DMS 273 treated with DMSO at 0.1 percent for 48 hours (cell line): ENCODE data around the gene NLGN4X.

Source experiments
- DNase-seq: peaks from one replicate; lab custom pipeline; 2025; lab: John Stamatoyannopoulos, UW

Gene NLGN4X

GRCh38 chrX:6228720-6229119 lies at the start of gene NLGN4X:
Gene NLGN4X, minus strand, starts transcription at chrX:6228867. Its CDS starts 77,401 bp downstream, at chrX:6151466.
- DNase-seq, result no peak

- DNase-seq, result no peak
Observed at GRCh38 chrX:6266041-6266440, 37.4 kb upstream of the NLGN4X start.

GRCh38 chrX:6262959-6263358 lies 34.3 kb upstream of the NLGN4X start:
- no peak for DNase-seq

- DNase-seq, result no peak
Observed at GRCh38 chrX:6257025-6257424, 28.4 kb upstream of the NLGN4X start.

GRCh38 chrX:6244666-6245065 lies 16.0 kb upstream of the NLGN4X start:
- no peak for DNase-seq

- no peak for DNase-seq
Observed at GRCh38 chrX:6238576-6238975, 9.9 kb upstream of the NLGN4X start.

GRCh38 chrX:6227935-6228334 lies 732 bp downstream of the NLGN4X start:
- DNase-seq, result no peak

- DNase-seq, result no peak
Observed at GRCh38 chrX:6227453-6227835, 1.2 kb downstream of the NLGN4X start.

GRCh38 chrX:6226596-6227452 lies 1.8 kb downstream of the NLGN4X start:
- DNase-seq, result no peak

- no peak for DNase-seq
Observed at GRCh38 chrX:6225911-6226595, 2.6 kb downstream of the NLGN4X start.

GRCh38 chrX:6225288-6225910 lies 3.3 kb downstream of the NLGN4X start:
- no peak for DNase-seq

- no peak for DNase-seq
Observed at GRCh38 chrX:6223516-6223915, 5.2 kb downstream of the NLGN4X start.

- DNase-seq, result no peak
Observed at GRCh38 chrX:6210230-6210629, 18.4 kb downstream of the NLGN4X start.

GRCh38 chrX:6203462-6204215 lies 25.0 kb downstream of the NLGN4X start:
- DNase-seq, result no peak

- no peak for DNase-seq
Observed at GRCh38 chrX:6199486-6199885, 29.2 kb downstream of the NLGN4X start.

- DNase-seq, result no peak
Observed at GRCh38 chrX:6187256-6187655, 41.4 kb downstream of the NLGN4X start.

GRCh38 chrX:6184900-6185515 lies 43.7 kb downstream of the NLGN4X start:
- no peak for DNase-seq

- DNase-seq, result no peak
Observed at GRCh38 chrX:6175914-6176313, 52.8 kb downstream of the NLGN4X start.

- no peak for DNase-seq
Observed at GRCh38 chrX:6170424-6170823, 58.2 kb downstream of the NLGN4X start.

GRCh38 chrX:6169407-6169806 lies 59.3 kb downstream of the NLGN4X start:
- no peak for DNase-seq

GRCh38 chrX:6163721-6164120 lies 64.9 kb downstream of the NLGN4X start:
- DNase-seq, result no peak

- no peak for DNase-seq
Observed at GRCh38 chrX:6159468-6159867, 69.2 kb downstream of the NLGN4X start.
